Calu3 (cell line): Measurements from ENCODE around the gene LIPC. TPM values are rescaled to one million over a fixed set of nuclear protein-coding genes. Genes with fewer than 3 reads are reported as not detected.

Experiments used
- BruUV-seq: library from RNA; stranded (reverse); fragments of 400-500 nt; replicated peaks from 2 replicates; lab custom pipeline; 2021; lab: Mats Ljungman, UMichigan
- CTCF ChIA-PET: fragments of 300-600 bp; sonication (Branson Sonifier 250); formaldehyde crosslinking; loops from one replicate; lab custom pipeline; 2022; ENCODE audit warnings: antibody characterized with exemption; lab: Charles Lee
- DNase-seq: peaks from one replicate; pipeline ENCODE4 v3.0.0; 2022
- H3K27ac Mint-ChIP-seq: one replicate; pipeline ENCODE4 v1.8.0; 2022; ENCODE audit warnings: mixed read lengths; ENCODE audit not compliant: unreplicated experiment
- H3K27me3 Mint-ChIP-seq: one replicate; pipeline ENCODE4 v1.8.0; 2022; ENCODE audit warnings: mixed read lengths; ENCODE audit not compliant: unreplicated experiment
- H3K36me3 Mint-ChIP-seq: one replicate; pipeline ENCODE4 v1.8.0; 2022; ENCODE audit warnings: mild to moderate bottlenecking, moderate library complexity, mixed read lengths; ENCODE audit not compliant: insufficient read depth, unreplicated experiment
- H3K4me1 Mint-ChIP-seq: one replicate; pipeline ENCODE4 v1.8.0; 2022; ENCODE audit warnings: mild to moderate bottlenecking, low read depth, mixed read lengths; ENCODE audit not compliant: unreplicated experiment
- H3K4me3 Mint-ChIP-seq: one replicate; pipeline ENCODE4 v1.8.0; 2022; ENCODE audit warnings: mild to moderate bottlenecking, low read depth, moderate library complexity, mixed read lengths; ENCODE audit not compliant: unreplicated experiment
- H3K9me3 Mint-ChIP-seq: one replicate; pipeline ENCODE4 v1.8.0; 2022; ENCODE audit warnings: low read depth, mixed read lengths; ENCODE audit not compliant: unreplicated experiment
- intact Hi-C: fragments of 100-400 bp; cut with micrococcal nuclease; formaldehyde crosslinking; loops from one replicate; pipeline ENCODE4 v1.10.0; 2022; ENCODE audit not compliant: unreplicated experiment
- total RNA-seq: library from RNA; stranded (reverse); gene quantifications from 2 replicates; pipeline ENCODE4 v1.2.3, GENCODE V29; 2022
- TF ChIP-seq, protein P1 (sequence below): fragments of 200-600 bp; IDR thresholded peaks from one replicate; pipeline ENCODE4 v1.8.0; 2022; ENCODE audit warnings: antibody characterized with exemption; ENCODE audit not compliant: unreplicated experiment

LIPC gene
- total RNA-seq, 1 experiment from 2014 or later: not detected

DNA sequence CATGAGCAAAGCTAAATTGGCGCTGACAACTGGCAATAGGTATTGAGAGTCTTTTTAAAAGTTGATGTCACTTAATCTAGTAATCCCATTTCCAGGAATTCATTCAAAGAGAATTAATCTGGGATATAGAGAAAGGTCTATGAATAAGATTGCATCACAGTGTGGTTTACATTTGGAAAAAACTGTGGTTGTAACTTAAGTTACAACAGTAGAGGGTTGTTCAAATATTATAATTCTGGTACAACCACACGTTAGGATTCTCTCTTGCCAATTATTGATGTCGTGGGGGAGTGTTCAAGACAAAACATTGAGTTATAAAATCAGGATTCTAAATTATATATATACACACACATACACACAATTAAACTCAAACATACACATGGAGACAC is 79.8 kb downstream of the LIPC start:
- DNase-seq: no peak
- CTCF ChIA-PET: no interaction called here
- H3K4me3 Mint-ChIP-seq: no peak overlapping the region
- peaks cover 10% of the 10 kb centered on the region for H3K4me1 Mint-ChIP-seq
- H3K9me3 Mint-ChIP-seq: peaks cover 7% of the 10 kb centered on the region
- TF ChIP-seq, protein P1, sequence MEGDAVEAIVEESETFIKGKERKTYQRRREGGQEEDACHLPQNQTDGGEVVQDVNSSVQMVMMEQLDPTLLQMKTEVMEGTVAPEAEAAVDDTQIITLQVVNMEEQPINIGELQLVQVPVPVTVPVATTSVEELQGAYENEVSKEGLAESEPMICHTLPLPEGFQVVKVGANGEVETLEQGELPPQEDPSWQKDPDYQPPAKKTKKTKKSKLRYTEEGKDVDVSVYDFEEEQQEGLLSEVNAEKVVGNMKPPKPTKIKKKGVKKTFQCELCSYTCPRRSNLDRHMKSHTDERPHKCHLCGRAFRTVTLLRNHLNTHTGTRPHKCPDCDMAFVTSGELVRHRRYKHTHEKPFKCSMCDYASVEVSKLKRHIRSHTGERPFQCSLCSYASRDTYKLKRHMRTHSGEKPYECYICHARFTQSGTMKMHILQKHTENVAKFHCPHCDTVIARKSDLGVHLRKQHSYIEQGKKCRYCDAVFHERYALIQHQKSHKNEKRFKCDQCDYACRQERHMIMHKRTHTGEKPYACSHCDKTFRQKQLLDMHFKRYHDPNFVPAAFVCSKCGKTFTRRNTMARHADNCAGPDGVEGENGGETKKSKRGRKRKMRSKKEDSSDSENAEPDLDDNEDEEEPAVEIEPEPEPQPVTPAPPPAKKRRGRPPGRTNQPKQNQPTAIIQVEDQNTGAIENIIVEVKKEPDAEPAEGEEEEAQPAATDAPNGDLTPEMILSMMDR: no peak
- intact Hi-C loops: no loop called here
- no peak overlapping the region for H3K27ac Mint-ChIP-seq
- H3K36me3 Mint-ChIP-seq: no peaks in the 10 kb centered on the region
- no TSS peak for BruUV-seq
- no peaks in the 10 kb centered on the region for H3K27me3 Mint-ChIP-seq

DNA sequence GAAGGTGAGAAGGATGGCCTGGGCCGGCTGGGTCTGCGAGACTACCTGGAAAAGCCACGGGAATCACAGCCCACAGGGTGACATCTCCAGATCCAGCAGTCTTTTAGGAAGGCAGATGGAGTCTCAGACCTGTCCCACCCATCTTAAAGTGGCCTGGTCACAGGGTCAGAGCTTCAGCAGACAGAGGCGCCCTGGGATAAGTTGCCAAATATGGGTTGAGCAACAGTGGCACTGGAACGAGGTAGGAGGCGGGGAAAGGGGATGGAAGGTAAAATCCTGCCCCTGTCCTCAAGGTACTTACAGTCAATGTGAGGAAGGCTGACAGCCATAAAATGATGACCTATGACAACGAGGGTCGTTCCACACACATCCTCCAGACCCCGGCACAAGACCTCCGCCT is 80.7 kb downstream of the LIPC start:
- Mint-ChIP-seq H3K4me1 (peaks cover under 1% of the 10 kb centered on the region), H3K36me3 (no peaks in the 10 kb centered on the region), H3K9me3 (peaks cover 7% of the 10 kb centered on the region), H3K4me3 (no peak overlapping the region), H3K27me3 (no peaks in the 10 kb centered on the region), H3K27ac (no peak overlapping the region)
- TF ChIP-seq, protein P1: no peak
- DNase-seq: no peak
- BruUV-seq: no TSS peak
- intact Hi-C loops: no loop called here
- CTCF ChIA-PET: no interaction called here

DNA sequence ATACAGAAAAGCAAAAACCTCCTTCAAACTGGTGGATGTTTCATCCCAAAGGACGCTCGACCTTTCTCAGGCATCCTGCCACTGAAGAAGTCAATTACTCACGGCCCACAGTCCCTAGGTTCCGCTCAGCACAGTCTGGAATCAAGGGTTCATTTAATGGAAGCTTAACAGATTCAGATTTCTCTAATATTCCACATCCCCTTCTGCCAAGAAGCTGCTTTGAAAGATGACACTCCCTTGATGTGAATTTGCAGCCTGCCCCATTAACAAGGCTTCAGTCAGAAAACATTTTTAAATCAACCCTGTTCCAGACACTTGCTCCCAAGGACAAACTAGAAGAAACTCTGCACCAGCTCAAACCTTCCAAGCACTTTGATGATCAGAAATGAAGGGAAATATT is 81.2 kb downstream of the LIPC start:
- no TSS peak for BruUV-seq
- TF ChIP-seq, protein P1: no peak
- Mint-ChIP-seq H3K27me3 (no peaks in the 10 kb centered on the region), H3K27ac (no peak overlapping the region), H3K4me3 (no peak overlapping the region), H3K9me3 (peaks cover 7% of the 10 kb centered on the region), H3K4me1 (no peaks in the 10 kb centered on the region), H3K36me3 (no peaks in the 10 kb centered on the region)
- CTCF ChIA-PET: no interaction called here
- DNase-seq: no peak
- intact Hi-C loops: no loop called here

DNA sequence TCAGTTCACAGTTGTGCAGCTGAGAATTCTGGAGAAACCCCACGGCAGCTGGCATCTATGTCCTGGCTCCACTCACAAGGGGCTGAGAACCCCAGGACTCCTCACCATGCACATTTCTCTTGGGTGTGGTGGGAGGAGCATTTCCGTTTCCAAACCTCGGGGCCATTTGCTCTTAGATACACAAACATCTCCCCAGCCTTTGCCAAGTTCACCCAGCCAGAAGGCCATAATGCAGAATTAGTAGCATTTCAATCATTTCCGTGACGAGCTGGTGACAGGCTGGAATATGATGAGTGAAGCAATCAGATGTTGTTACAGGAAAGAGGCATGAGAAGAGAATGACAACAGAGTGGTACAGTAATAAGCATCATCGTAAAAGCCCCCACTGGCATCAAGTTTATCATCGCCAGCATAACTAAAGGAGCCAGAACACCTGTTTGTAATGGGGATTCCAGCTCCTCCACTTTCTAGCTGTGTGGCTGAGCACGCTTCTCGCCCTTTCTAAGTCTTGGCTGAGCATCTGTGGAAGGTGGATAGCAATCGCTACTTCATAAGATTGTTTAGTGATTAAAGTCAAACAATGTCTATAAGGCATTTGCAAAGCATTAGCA is 82.0 kb downstream of the LIPC start:
- intact Hi-C loops: no loop called here
- Mint-ChIP-seq H3K4me3 (no peak overlapping the region), H3K9me3 (peaks cover 7% of the 10 kb centered on the region), H3K27me3 (no peaks in the 10 kb centered on the region), H3K4me1 (no peaks in the 10 kb centered on the region), H3K27ac (no peak overlapping the region), H3K36me3 (no peaks in the 10 kb centered on the region)
- CTCF ChIA-PET: no interaction called here
- TF ChIP-seq, protein P1: no peak
- no TSS peak for BruUV-seq
- no peak for DNase-seq
